Endodermal cell (in vitro differentiated cells): ENCODE data around the gene GRIN2C. TPM values are rescaled to one million over a fixed set of nuclear protein-coding genes. Genes with fewer than 3 reads are reported as not detected.

Source experiments
- DNase-seq: peaks from one replicate; pipeline ENCODE4 v3.0.0-alpha.2; 2017
- H3K27ac ChIP-seq: 2 replicates; pipeline ENCODE4 v1.5.1; 2013; ENCODE audit warnings: mild to moderate bottlenecking, low read depth, low read length, moderate library complexity
- H3K27me3 ChIP-seq: 2 replicates; pipeline ENCODE4 v1.6.1; 2013; ENCODE audit warnings: mild to moderate bottlenecking, low read length, moderate library complexity; ENCODE audit not compliant: insufficient read depth, control insufficient read depth, poor library complexity, severe bottlenecking
- H3K36me3 ChIP-seq: 2 replicates; pipeline ENCODE4 v1.7.0; 2013; ENCODE audit warnings: mild to moderate bottlenecking, low read length, moderate library complexity; ENCODE audit not compliant: control insufficient read depth, insufficient read depth
- H3K4me1 ChIP-seq: one replicate; pipeline ENCODE4 v1.7.0; 2013; ENCODE audit warnings: low read length; ENCODE audit not compliant: control insufficient read depth, insufficient read depth
- H3K4me3 ChIP-seq: 2 replicates; pipeline ENCODE4 v1.5.1; 2013; ENCODE audit warnings: mild to moderate bottlenecking, low read length, moderate library complexity
- H3K9ac ChIP-seq: 2 replicates; pipeline ENCODE4 v1.6.1; 2013; ENCODE audit warnings: mild to moderate bottlenecking, low read length, moderate library complexity; ENCODE audit not compliant: poor library complexity, severe bottlenecking; ENCODE audit errors: extremely low read depth
- H3K9me3 ChIP-seq: 2 replicates; pipeline ENCODE4 v1.6.1; 2013; ENCODE audit warnings: mild to moderate bottlenecking, low read length, moderate library complexity; ENCODE audit not compliant: control insufficient read depth
- H3K27ac Mint-ChIP-seq: 2 replicates; pipeline ENCODE4 v1.8.0; 2020; ENCODE audit warnings: mixed read lengths
- H3K27me3 Mint-ChIP-seq: 2 replicates; pipeline ENCODE4 v1.8.0; 2021; ENCODE audit warnings: mild to moderate bottlenecking, mixed read lengths; ENCODE audit not compliant: insufficient read depth
- H3K36me3 Mint-ChIP-seq: 2 replicates; pipeline ENCODE4 v1.8.0; 2020; ENCODE audit warnings: low read depth, mixed read lengths
- H3K4me1 Mint-ChIP-seq: 2 replicates; pipeline ENCODE4 v1.8.0; 2020; ENCODE audit warnings: mixed read lengths
- H3K4me3 Mint-ChIP-seq: 2 replicates; pipeline ENCODE4 v1.8.0; 2020; ENCODE audit warnings: mild to moderate bottlenecking, moderate library complexity, mixed read lengths
- H3K9me3 Mint-ChIP-seq: 2 replicates; pipeline ENCODE4 v1.8.0; 2020; ENCODE audit warnings: mild to moderate bottlenecking, mixed read lengths
- WGBS, 2 experiments: methylation state at CpG; one replicate each; pipeline versions ENCODE4 v1.1.5 to v1.1.7; 2013; ENCODE audit warnings: missing lambda C conversion rate in 2 of 2, mixed read lengths in 1 of 2; ENCODE audit not compliant: insufficient coverage in 1 of 2, insufficient read length in 1 of 2; 5-methylcytosine and 5-hydroxymethylcytosine counted together
- total RNA-seq, 2 donors: library from RNA; stranded (reverse); fragmentation: NEBNext Ultra II Directional in 1 of 2; extraction: Animal tissue kit (Norgen Biotek cat#: 25700) in 1 of 2; gene quantifications; 2 replicates in 1 of 2; 3 replicates in 1 of 2; pipeline ENCODE4 v1.2.1, GENCODE V29; 2021
- TF ChIP-seq, protein P1 (sequence below): fragments of 200-600 bp; sonication (generic); conservative IDR thresholded peaks from 2 replicates; pipeline ENCODE4 v1.5.0; 2021; ENCODE audit warnings: antibody characterized with exemption, mild to moderate bottlenecking

Gene GRIN2C
- total RNA-seq, 2 donors from 2014 or later = 0.24 to 0.31 TPM

DNA sequence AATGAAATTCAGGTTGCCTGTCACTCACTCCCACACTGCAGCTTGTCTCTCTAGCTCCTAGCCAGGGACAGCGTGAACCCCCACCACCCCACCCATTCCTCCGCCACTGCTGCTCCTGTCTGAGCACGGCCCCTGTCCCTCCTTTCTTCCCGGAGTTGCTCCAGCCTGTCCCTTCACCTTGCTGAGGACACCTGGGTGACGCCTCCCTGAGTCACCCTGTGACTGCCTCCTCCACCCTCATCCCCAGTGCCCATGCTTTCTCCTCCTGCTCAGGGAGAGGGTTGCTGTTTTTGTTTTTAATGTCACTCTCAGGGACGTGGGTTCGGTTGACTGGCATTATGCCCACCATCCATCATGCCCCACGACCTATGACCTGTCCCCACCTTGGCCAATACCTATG is 57.8 kb downstream of the GRIN2C start:
- peaks cover 37% of the 10 kb centered on the region for H3K36me3 Mint-ChIP-seq
- no peak for DNase-seq

DNA sequence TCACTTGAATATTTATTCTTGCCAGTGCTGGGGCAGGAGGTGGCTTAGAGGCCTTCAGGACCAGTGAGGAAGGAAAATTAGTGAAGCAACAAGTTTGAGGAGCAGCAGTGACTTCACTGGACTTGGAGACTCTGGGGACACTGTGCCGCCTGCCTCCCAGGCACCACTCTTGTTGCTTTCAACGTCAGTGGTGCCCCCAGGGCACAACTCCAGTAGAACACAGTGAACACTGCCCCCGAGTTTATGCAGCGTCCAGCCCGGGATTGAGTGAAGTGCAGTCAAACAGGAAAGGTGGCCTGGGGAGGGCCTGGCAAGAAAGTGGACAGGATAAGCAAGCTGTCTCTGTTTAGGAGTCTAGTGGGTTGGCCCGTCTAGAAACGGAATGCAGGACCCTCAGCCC is 59.2 kb downstream of the GRIN2C start:
- Histone ChIP-seq H3K4me3 (no peak overlapping the region), H3K4me1 (no peaks in the 10 kb centered on the region), H3K27ac (no peak overlapping the region), H3K36me3 (peaks cover 62% of the 10 kb centered on the region), H3K9me3 (no peaks in the 10 kb centered on the region), H3K9ac (no peak overlapping the region), H3K27me3 (no peaks in the 10 kb centered on the region)
- TF ChIP-seq, protein P1, sequence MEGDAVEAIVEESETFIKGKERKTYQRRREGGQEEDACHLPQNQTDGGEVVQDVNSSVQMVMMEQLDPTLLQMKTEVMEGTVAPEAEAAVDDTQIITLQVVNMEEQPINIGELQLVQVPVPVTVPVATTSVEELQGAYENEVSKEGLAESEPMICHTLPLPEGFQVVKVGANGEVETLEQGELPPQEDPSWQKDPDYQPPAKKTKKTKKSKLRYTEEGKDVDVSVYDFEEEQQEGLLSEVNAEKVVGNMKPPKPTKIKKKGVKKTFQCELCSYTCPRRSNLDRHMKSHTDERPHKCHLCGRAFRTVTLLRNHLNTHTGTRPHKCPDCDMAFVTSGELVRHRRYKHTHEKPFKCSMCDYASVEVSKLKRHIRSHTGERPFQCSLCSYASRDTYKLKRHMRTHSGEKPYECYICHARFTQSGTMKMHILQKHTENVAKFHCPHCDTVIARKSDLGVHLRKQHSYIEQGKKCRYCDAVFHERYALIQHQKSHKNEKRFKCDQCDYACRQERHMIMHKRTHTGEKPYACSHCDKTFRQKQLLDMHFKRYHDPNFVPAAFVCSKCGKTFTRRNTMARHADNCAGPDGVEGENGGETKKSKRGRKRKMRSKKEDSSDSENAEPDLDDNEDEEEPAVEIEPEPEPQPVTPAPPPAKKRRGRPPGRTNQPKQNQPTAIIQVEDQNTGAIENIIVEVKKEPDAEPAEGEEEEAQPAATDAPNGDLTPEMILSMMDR = no peak
- DNase-seq = no peak
- Mint-ChIP-seq H3K27ac (no peak overlapping the region), H3K27me3 (no peaks in the 10 kb centered on the region), H3K4me1 (peaks cover 3% of the 10 kb centered on the region), H3K9me3 (no peaks in the 10 kb centered on the region), H3K36me3 (peaks cover 46% of the 10 kb centered on the region), H3K4me3 (no peak overlapping the region)
- 89 to 97% methylated on average over 5 to 7 of the region's 7 CpGs for WGBS, 2 experiments

More for the DNA sequence above, 57.8 kb downstream of the GRIN2C start:
- Histone ChIP-seq H3K4me3 (no peak overlapping the region), H3K27ac (no peak overlapping the region), H3K4me1 (no peaks in the 10 kb centered on the region), H3K9ac (no peak overlapping the region), H3K27me3 (no peaks in the 10 kb centered on the region), H3K36me3 (peaks cover 51% of the 10 kb centered on the region), H3K9me3 (no peaks in the 10 kb centered on the region)
- Mint-ChIP-seq H3K4me3 (no peak overlapping the region), H3K9me3 (no peaks in the 10 kb centered on the region), H3K27me3 (no peaks in the 10 kb centered on the region), H3K27ac (no peak overlapping the region), H3K4me1 (peaks cover 3% of the 10 kb centered on the region)
- WGBS, 2 experiments = 69 to 81% methylated on average over 3 to 8 of the region's 8 CpGs
- TF ChIP-seq, protein P1 = no peak

DNA sequence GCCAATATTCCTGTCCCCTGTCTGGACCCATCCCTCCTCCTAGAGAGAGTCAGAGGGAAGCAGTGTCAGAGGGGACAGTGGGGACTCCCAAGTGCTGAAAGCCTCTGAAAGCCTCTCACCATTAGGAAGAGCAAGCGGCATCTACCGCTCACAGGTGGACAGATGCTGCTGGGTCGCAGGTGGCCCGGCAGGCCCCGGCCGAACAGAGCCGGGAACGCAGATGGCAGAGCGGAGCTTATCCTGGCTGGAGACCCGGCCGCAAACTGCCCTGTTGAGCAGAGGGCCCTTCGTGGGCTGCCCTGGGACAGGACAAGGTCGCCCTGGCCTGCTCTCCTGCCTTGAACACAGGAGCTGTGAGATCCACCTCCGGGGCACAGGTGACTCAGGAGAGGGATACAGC is 60.6 kb downstream of the GRIN2C start:
- no peak overlapping the region for H3K27ac Mint-ChIP-seq
- no peaks in the 10 kb centered on the region for H3K9me3 Mint-ChIP-seq
- H3K4me1 Mint-ChIP-seq = peaks cover 3% of the 10 kb centered on the region
- H3K4me1 ChIP-seq = no peaks in the 10 kb centered on the region
- no peak overlapping the region for H3K9ac ChIP-seq
- DNase-seq = no peak
- TF ChIP-seq, protein P1 = no peak
- no peaks in the 10 kb centered on the region for H3K9me3 ChIP-seq
- no peaks in the 10 kb centered on the region for H3K27me3 ChIP-seq
- H3K4me3 Mint-ChIP-seq = no peak overlapping the region
- no peak overlapping the region for H3K4me3 ChIP-seq
- 90 to 93% methylated on average over 7 to 14 of the region's 14 CpGs for WGBS, 2 experiments
- no peaks in the 10 kb centered on the region for H3K27me3 Mint-ChIP-seq
- H3K36me3 Mint-ChIP-seq = peaks cover 51% of the 10 kb centered on the region
- H3K27ac ChIP-seq = no peak overlapping the region
- H3K36me3 ChIP-seq = peaks cover 76% of the 10 kb centered on the region
